GM13977 (cell line): ENCODE results near the gene BCAP29.

Experiments used
- DNase-seq: peaks from one replicate; pipeline ENCODE4 v3.0.0; 2012; ENCODE audit warnings: low spot score
- in situ Hi-C: fragments of 300-500 bp; cut with MboI; formaldehyde crosslinking; loops from one replicate; pipeline ENCODE4 v1.12.0; 2022; ENCODE audit warnings: low sequenced_read_pairs, low pct_unique_long_range_greater_than_20kb, mixed read lengths, inconsistent platforms; ENCODE audit not compliant: unreplicated experiment
- TF ChIP-seq, protein P1 (sequence below): IDR thresholded peaks from 2 replicates; pipeline ENCODE4 v1.5.1; 2012; ENCODE audit warnings: mild to moderate bottlenecking, control low read depth; ENCODE audit not compliant: insufficient read depth; ENCODE audit errors: extremely low read depth, missing control alignments

BCAP29 gene

DNA sequence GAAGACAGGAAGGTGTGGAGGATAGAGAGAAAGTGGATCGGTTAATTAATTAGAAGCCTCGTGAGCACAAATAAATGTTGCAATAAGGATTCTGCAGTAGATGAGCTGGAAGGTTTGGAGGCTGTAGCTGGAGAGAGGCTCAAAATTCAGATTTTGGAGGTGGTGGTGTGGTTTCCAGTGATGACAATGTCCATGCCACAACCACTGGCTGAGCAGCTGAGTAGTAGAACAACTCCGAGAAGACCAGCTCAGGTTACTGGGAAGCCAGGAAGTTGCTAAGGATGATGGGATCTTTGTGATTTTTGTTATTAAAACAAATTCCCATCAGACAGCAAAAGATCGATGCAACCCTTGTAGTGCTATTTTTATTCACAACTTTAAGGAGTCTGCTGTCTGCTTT is 88.2 kb downstream of the BCAP29 start:
- in situ Hi-C loops: no loop called here
- DNase-seq: no peak
- TF ChIP-seq, protein P1, sequence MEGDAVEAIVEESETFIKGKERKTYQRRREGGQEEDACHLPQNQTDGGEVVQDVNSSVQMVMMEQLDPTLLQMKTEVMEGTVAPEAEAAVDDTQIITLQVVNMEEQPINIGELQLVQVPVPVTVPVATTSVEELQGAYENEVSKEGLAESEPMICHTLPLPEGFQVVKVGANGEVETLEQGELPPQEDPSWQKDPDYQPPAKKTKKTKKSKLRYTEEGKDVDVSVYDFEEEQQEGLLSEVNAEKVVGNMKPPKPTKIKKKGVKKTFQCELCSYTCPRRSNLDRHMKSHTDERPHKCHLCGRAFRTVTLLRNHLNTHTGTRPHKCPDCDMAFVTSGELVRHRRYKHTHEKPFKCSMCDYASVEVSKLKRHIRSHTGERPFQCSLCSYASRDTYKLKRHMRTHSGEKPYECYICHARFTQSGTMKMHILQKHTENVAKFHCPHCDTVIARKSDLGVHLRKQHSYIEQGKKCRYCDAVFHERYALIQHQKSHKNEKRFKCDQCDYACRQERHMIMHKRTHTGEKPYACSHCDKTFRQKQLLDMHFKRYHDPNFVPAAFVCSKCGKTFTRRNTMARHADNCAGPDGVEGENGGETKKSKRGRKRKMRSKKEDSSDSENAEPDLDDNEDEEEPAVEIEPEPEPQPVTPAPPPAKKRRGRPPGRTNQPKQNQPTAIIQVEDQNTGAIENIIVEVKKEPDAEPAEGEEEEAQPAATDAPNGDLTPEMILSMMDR: no peak
